NCI-H1417 (cell line): ENCODE data around the gene YPEL2.
"Not testable (repeated sequence)": the region's sequence is repeated elsewhere in the genome, so short reads cannot be mapped to it uniquely, and the experiment has no call there.

ENCODE experiments used
- DNase-seq, 3 experiments: peaks; one replicate each; lab custom pipeline; 2025; lab: John Stamatoyannopoulos, UW

YPEL2 gene, protein sequence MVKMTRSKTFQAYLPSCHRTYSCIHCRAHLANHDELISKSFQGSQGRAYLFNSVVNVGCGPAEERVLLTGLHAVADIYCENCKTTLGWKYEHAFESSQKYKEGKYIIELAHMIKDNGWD

DNA sequence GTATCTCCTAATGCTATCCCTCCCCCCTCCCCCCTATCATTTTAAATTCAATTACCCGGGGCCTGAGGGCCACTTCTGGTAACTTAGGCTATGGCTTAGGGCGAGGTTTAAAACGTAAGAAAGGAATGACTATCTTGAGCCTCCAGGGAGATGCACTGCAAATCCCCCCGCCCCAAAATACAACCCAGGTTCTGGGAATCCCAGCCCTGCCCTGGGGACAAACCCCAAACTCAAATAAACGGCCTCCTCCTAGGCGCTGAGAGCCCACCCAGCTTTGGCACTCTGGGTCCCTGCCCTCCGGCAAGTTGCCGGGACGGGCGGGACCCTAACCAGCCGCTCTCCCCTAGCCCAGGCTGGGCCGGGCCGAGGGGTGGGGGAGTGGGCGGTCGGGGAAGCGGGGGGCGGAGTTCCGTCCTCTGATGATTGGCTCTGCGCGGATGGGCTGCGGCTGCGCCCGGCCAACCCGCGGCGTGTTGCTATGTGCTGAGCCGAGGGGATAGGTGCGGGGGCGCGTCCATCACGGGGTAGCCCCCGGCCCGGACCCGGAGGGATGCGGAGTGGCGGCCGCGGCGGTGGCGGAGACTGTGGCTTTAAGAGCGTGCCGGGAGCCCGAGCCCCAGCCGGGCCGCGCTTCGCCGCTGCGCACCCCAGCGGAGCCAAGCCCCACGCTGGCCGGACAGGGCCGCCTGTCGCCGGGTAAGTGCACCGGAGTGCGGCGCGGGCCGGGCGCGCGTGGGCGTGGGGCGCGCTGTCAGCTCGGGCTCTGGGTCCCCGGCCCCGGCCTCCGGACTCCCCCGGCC is at the start of gene YPEL2:
Gene YPEL2, plus strand, starts transcription at position 527 of the 800 bp plus-strand sequence. CDS start 21,755 bp downstream, outside the sequence.
- DNase-seq: peak; percentile 92 to 94 (median 93)

DNA sequence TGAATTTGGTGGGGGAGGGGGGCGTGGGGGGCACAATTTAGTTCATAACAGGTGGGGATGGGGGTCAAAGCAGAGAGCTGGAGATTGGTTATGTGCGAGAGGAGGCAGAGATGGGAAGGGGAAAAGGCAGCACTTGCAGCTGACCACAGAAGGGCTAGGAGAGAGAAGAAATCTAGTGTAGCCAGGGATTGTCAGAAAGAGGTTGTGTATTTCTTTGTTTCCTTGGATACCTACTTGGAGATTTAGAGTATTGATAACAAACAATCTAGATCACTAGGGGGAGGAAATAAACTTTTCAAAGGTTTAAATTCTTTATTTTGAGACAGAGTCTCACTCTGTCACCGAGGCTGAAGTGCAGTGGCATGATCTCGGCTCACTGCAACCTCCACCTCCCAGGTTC is 47.1 kb upstream of the YPEL2 start:
- DNase-seq: no peak

DNA sequence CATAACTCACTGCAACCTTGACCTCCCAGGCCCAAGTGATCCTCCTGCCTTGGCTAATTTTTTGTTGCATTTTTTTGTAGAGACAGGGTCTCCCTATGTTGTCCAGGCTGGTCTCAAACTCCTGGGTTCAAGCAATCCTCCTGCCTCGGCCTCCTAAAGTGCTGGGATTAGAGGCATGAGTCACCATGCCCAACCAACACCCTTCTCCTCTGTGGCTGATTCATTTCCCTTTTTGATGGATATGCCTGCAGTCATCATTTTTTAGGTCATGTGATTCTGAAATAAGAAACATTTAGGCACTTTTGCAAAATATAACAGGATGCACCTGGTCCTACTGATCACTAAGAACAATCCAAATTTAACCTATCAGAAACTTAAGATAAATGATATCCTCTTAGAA is 44.0 kb upstream of the YPEL2 start:
- DNase-seq: no peak

DNA sequence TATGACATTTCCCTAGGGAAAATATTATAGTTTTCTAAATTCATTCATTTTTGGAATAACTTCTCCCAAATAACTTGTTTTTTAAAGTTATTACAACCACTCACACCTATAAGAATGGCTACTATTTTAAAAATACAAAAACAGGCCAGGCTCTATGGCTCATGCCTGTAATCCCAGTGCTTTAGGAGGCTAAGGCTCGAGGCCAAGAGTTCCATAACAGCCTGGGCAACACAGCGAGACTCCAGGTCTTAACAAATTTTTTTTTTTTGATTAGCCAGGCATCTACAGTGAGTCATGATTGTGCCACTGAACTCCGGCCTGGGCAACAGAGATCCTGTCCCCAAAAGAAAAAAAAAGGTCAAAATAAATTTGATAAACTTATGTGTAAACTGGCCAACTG is 43.6 kb upstream of the YPEL2 start:
- no peak for DNase-seq

DNA sequence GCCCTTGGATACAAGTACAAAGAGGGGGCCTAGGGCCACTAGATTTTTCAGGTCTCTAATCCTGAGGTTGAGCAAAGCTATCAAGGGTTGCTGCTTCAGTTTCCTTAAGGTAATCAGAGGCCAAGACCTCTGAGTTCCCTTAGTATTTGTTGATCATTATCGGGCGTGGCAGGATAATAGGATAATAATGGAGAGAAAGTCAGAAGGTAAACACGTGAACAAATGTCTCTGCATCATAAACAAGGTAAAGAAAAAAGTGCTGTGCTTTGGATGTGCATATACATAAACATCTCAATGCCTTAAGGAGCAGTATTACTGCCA is 41.5 kb upstream of the YPEL2 start:
- DNase-seq: no peak

DNA sequence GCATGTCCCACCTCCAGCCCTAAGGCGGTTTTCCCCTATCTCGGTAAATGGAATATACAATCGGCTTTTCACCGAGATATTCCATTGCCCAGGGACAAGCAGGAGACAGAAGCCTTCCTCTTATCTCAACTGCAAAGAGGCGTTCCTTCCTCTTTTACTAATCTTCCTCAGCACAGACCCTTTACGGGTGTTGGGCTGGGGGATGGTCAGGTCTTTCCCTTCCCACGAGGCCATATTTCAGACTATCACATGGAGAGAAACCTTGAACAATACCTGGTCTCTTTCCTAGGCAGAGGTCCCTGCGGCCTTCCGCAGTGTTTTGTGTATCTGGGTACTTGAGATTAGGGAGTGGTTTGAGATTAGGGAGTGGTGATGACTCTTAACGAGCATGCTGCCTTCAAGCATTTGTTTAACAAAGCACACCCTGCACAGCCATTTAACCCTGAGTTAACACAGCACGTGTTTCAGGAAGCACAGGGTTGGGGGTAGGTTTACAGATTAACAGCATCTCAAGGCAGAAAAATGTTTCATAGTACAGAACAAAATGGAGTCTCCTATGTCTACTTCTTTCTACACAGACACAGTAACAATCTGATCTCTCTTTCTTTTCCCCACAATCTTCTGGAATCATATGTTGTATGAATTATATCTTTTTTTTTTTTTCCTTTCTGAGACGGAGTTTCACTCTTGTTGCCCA is 41.0 kb upstream of the YPEL2 start:
- DNase-seq: peak; percentile 3 to 56 (median 29)

DNA sequence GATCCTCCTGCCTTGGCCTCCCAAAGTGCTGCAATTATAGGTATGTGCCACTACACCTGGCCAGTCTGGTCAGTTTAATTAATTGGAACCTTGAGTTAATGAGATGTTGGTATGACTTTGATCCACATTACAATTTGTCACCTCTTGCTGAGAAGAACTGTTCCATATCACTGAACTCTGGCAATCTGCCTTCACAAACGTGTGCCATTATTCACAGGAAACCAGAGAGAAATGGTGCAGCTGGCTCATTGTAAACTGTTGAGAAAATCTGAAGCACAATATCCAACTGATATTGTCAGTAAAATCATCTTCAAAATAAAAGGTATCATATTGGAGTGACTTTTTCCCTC is 39.3 kb upstream of the YPEL2 start:
- no peak for DNase-seq

DNA sequence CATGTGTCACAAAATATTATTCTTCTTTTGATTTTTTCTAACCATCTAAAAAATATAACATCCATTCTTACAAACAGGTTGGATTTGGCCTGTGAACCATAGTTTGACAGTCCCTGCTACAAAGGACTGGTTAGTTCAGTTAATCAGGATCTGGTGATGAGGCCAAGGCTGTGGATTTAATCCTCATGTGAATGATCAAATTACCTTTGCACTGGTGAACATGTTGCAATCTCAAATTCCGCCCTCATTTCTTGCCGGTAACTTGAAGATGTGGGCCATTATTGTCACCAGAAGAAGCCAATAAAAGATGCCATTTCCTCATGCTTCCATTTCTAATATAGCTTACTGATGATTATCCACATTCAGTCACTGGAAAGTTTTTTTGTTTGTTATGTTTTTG is 35.3 kb upstream of the YPEL2 start:
- no peak for DNase-seq

DNA sequence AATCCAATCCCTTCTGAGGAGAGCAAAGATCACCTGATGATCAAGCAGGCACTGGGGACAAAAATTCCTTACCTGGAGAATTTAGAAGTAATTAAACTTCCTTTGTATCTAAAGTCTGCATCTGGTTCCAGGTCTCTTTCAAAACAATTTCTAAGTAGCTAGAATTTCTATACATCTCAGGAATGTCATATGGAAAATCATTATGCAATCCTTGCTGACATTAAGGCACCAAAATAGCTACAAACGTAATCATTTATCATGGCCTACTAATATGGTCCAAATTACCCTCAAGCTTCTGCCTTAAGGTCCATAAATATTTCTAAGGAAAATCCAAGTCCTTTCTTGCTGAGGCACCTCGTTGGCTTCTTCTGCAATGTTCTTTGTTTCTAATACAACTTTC is 32.9 kb upstream of the YPEL2 start:
- no peak for DNase-seq

DNA sequence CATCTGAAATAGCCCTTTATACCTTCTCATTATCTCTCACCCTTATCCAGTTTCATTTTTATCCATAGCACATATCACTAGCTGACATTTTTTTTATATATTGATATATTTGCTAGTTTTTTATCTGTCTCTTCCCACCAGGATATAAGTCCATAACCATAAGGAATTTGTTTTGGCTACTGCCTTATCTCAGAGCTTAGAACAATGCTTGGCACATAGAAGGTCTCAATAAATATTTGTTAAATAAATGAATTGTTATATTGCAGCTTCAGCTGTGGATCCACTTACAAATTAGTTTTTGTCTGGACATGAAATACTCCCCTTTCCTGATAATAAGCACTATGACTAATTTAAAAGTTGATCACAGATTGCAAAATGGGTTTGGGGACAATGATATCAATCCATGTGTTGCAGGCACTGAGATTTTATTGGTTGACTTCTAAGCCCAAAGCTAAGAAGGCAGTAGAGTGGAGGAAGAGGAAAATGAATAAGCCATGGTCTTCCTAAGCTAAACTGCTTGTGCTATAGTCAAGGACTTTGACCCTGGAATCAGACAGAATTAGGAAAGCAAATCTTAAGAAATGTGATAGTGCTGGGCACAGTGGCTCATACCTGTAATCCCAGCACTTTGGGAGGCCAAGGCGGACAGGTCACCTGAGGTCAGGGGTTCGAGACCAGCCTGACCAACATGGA is 31.9 kb upstream of the YPEL2 start:
- DNase-seq: no peak

DNA sequence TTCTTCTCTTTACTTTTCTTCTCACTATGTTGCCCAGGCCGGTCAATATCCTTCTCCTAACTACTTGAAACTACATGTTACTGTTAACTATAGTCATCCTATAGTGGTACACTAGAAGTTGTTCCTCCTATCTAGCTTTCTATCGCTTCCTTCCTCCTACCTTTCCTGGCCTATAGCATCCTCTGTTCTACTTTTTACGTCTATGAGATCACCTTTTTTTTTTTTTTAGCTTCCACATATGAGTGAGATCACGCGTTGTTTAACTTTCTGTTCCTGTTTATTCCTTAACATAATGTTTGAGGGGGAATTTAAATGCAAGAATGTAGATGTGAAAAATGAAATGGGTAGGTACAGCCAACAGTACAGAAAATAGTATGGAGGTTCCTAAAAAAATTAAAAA is 30.5 kb upstream of the YPEL2 start:
- no peak for DNase-seq

DNA sequence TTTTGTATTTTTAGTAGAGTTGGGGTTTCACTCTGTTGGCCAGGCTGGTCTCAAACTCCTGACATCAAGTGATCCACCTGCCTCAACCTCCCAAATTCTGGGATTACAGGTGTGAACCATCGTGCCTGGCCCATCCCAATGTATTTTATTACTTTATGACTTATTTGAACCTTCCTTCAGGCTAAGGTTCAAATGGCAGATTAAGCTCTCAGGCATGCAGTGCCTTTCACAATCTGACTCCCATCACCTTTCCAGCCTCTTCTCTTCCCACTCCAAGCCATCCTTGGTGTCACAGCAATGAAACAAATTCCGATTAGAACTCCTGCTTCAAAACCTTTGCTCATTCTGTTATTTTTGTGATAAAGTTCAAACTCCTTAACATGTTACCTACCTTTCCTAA is 26.6 kb upstream of the YPEL2 start:
- DNase-seq: no peak

DNA sequence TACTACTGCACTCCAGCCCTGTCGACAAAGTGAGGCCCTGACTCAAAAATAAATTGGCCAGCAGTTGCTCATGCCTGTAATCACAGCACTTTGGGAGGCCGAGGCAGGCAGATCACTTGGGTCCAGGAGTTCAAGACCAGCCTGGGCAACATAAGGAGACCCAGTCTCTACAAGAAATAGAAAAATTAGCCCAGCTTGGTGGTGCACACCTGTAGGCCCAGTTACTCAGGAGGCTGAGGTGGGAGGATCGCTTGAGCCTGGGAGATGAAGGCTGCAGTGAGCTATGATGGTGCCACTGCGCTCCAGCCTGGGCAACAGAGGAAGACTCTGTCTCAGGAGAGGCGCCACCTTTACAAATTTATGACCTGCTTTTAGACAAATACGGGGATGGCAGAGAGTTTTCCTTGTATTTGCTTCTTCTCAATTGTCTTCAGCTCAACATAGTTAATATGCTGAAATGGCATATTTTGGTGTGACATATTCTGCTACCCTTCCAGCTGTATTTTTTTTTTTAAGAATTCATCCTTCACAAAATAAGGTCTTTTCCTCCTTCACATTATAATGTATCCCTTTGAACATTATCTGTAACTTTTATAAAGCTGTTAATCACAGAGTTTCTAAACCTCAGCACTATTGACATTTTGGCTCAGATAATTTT is 21.1 kb upstream of the YPEL2 start:
- no peak for DNase-seq

DNA sequence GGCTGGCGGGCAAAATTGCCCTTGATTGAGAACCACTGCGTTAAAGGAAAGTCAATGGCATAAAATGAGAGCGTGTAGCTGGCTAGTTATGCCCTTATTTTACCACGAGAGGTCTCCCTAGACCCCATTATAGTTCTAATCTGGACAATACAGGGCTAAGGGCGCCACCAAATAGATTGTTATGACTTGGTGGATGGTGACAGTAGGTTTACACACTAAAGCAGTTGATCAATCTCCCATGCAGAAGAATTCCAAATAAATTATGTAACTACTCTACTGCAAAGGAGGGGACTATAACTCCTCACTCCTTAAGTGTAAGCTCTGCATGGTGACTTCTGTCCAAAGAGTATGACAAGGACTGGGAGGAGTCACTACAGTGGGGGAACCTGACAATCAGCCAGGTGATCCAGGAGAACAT is 20.4 kb upstream of the YPEL2 start:
- peak; percentile 69 to 88 (median 74) for DNase-seq

DNA sequence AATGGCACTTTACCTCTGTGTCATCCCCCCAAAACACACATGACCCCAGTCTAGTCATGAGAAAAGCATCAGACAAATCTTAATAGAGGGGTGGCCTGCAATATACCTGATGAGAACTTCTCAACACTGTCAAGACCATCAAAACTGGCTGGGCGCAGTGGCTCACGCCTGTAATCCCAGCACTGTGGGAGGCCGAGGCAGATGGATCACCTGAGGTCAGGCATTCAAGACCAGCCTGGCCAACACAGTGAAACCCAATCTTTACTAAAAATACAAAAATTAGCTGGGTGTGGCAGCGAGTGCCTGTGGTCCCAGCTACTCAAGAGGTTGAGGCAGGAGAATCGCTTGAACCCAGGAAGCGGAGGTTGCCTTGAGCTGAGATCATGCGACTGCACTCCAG is 19.9 kb upstream of the YPEL2 start:
- not testable (repeated sequence) for DNase-seq

DNA sequence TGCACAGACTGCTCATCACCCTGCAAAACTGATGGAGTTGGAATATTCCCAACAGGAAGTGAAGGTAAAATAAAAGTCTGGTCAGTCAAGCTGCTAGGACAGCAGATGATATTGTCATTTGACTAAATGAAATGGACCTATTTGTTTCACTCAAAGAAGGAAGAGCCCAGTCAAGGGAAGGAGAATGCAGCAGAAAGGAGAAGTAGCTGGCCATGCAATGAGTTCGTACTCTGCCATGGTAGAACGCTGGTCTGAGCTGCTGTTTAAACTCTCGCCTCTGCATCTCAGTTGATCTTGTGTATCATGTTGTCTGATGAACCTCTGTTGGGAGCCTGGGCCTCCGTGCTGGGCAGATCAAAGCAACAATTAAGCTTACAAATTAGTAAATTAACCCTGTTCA is 15.6 kb upstream of the YPEL2 start:
- no peak for DNase-seq

DNA sequence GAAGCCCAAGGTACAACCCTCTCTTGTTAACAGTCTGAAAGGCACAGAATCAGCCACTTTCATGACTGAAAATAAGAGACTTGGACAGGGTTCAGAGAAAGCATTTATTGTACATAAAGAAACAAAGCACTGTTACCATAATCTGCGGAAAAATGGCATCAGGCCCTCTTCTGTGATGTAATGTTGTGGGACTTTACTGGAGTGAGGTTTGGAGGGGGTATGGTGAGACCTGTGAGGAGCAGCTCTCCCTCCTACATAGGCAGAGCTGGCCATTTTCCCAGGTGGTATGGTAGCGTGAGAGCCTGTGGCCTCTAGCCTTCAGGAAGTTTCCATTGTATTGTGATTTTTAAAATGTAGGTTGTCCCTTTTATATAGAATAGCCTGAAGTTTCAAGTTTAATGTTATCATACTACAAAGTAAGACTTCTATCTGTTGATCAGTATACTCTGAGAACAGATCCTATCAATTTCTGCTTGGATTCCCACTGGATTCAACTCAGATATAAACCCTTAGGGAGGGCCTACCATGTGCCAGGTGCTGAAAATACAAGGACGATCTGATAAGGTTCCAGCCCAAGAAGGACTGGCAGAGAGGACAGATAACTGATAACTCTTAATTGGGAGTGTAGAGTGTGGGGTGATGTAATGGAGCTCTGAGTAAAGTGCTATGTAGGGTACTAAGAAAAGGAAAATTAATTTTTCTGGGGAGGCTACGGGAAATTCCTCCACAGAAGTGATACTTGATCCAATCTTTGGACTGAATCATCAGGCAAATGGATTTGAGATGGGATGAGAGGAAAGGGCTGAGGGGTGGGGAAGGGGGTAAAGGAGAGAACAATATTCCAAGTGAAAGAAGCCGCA is 4.1 kb upstream of the YPEL2 start:
- DNase-seq: no peak

DNA sequence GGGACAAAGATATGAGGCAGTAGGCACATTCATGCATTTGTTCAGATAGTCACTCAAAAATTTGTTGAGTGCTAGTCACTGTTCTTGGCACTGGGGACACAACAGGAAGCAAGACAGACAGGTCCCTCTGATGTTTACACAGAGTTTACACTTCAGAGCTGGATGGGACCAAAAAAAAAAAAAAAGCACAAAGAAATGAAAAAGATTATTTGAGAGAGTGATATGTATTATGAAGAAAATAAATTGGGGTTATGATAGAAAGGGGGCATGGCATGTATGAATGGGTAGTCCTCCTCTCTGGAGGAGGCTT is 3.5 kb upstream of the YPEL2 start:
- DNase-seq: no peak

DNA sequence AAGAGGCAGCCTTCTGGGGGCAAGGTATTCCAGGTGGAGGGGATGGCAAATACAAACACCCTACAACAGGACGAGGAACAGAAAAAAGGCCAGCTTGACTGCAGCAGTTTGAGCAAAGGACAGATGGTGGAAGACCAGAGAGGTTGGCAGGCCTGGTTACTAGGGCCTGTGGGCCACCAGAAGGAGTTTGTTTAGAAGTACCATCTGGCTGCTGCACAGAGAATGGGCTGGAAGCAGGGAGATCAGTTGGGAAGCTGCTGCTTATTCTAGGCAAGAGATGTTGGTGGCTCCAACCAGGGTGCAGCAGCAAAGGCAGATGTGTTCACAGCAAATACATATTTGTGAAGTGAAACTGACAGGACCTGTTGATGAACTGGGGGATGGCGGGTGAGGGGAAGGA is 2.9 kb upstream of the YPEL2 start:
- DNase-seq: no peak

DNA sequence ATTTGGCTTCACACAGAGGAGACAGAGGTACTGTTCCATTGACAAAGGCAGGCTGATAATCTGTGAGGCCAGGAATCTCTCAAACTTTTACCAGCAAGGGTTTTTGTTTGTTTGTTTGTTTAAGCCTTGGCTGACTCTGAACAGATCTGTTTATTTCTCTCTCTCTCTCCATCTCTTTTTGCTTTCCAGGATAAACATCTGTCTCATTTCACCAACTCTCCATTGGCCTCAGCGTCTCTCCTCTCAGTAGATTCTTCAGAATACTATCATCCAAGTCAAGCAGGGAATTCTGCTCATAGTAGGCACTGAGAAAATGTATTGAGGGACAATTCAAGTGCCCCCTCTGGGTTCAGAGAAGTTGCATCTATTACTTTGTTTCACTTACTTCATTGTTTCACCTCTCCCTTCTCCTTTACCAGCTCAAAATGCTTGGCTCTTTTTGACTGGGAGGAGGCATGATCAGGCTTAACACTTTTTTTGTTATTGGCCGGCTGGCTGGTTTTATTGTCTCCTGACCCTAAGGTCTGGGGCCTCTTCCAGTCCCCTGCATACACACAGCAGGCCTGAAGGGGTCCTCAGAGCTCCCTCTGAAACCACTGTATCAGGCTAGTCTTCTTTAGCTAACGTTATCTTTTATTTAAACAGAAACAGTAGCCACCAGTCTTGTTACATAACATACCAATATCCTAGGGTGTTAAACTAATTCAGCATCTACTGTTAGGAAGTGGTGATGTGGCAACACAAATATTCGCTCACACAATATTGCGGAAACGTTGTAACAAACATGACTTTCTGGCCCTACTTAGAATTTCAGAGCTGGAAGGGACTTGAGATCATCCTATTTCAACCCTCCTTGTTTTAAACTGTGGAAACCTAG is 2.0 kb upstream of the YPEL2 start:
- peak; percentile 60 to 76 (median 61) for DNase-seq
